Stimulated activated naive CD8-positive, alpha-beta T cell treated with anti-CD3 and anti-CD28 coated beads, Interleukin-15, Interleukin-2, amounts not matched to agents 100 ng/mL and 50 ng/mL, for 24 hours (primary cell): ENCODE data around the gene HOXB4.

Source experiments
- H3K27ac Mint-ChIP-seq: one replicate; pipeline ENCODE4 v1.8.0; 2021; ENCODE audit warnings: mild to moderate bottlenecking, mixed read lengths
- H3K27me3 Mint-ChIP-seq: one replicate; pipeline ENCODE4 v1.8.0; 2021; ENCODE audit warnings: mixed read lengths
- H3K36me3 Mint-ChIP-seq: one replicate; pipeline ENCODE4 v1.8.0; 2021; ENCODE audit warnings: low read depth, mixed read lengths
- H3K4me1 Mint-ChIP-seq: one replicate; pipeline ENCODE4 v1.8.0; 2021; ENCODE audit warnings: low read depth, mixed read lengths
- H3K4me3 Mint-ChIP-seq: one replicate; pipeline ENCODE4 v1.8.0; 2021; ENCODE audit warnings: mild to moderate bottlenecking, mixed read lengths
- H3K9me3 Mint-ChIP-seq: one replicate; pipeline ENCODE4 v1.8.0; 2021; ENCODE audit warnings: mixed read lengths

HOXB4 gene

GRCh38 chr17:48567209-48567608 lies 10.9 kb downstream of the HOXB4 start:
- no peak overlapping the region for H3K27ac Mint-ChIP-seq
- no peak overlapping the region for H3K4me3 Mint-ChIP-seq
- H3K9me3 Mint-ChIP-seq = no peaks in the 10 kb centered on the region
- H3K4me1 Mint-ChIP-seq = peaks cover 3% of the 10 kb centered on the region
- peaks cover 19% of the 10 kb centered on the region for H3K27me3 Mint-ChIP-seq
- no peaks in the 10 kb centered on the region for H3K36me3 Mint-ChIP-seq

GRCh38 chr17:48566717-48567116 lies 11.4 kb downstream of the HOXB4 start:
- Mint-ChIP-seq H3K36me3 (no peaks in the 10 kb centered on the region), H3K27me3 (peaks cover 16% of the 10 kb centered on the region), H3K4me1 (peaks cover 3% of the 10 kb centered on the region), H3K9me3 (no peaks in the 10 kb centered on the region), H3K27ac (no peak overlapping the region), H3K4me3 (no peak overlapping the region)

- peaks cover 3% of the 10 kb centered on the region for H3K4me1 Mint-ChIP-seq
- no peaks in the 10 kb centered on the region for H3K36me3 Mint-ChIP-seq
- no peak overlapping the region for H3K27ac Mint-ChIP-seq
- no peak overlapping the region for H3K4me3 Mint-ChIP-seq
- no peaks in the 10 kb centered on the region for H3K9me3 Mint-ChIP-seq
- peaks cover 14% of the 10 kb centered on the region for H3K27me3 Mint-ChIP-seq
Observed at GRCh38 chr17:48565925-48566710, 12.0 kb downstream of the HOXB4 start.

GRCh38 chr17:48565022-48565554 lies 13.1 kb downstream of the HOXB4 start:
- Mint-ChIP-seq H3K4me3 (no peak overlapping the region), H3K4me1 (peaks cover 3% of the 10 kb centered on the region), H3K9me3 (no peaks in the 10 kb centered on the region), H3K27ac (no peak overlapping the region), H3K36me3 (no peaks in the 10 kb centered on the region), H3K27me3 (peaks cover 13% of the 10 kb centered on the region)

- H3K9me3 Mint-ChIP-seq = no peaks in the 10 kb centered on the region
- no peaks in the 10 kb centered on the region for H3K36me3 Mint-ChIP-seq
- H3K4me1 Mint-ChIP-seq = peaks cover 3% of the 10 kb centered on the region
- no peak overlapping the region for H3K4me3 Mint-ChIP-seq
- no peak overlapping the region for H3K27ac Mint-ChIP-seq
- peaks cover 8% of the 10 kb centered on the region for H3K27me3 Mint-ChIP-seq
Observed at GRCh38 chr17:48564188-48565021, 13.7 kb downstream of the HOXB4 start.

- no peaks in the 10 kb centered on the region for H3K9me3 Mint-ChIP-seq
- peaks cover 3% of the 10 kb centered on the region for H3K4me1 Mint-ChIP-seq
- H3K4me3 Mint-ChIP-seq = no peak overlapping the region
- peaks cover 8% of the 10 kb centered on the region for H3K27me3 Mint-ChIP-seq
- H3K36me3 Mint-ChIP-seq = no peaks in the 10 kb centered on the region
- H3K27ac Mint-ChIP-seq = no peak overlapping the region
Observed at GRCh38 chr17:48563867-48564187, 14.3 kb downstream of the HOXB4 start.

GRCh38 chr17:48563385-48563838 lies 14.7 kb downstream of the HOXB4 start:
- no peak overlapping the region for H3K4me3 Mint-ChIP-seq
- H3K27me3 Mint-ChIP-seq = peaks cover 7% of the 10 kb centered on the region
- no peaks in the 10 kb centered on the region for H3K9me3 Mint-ChIP-seq
- H3K36me3 Mint-ChIP-seq = no peaks in the 10 kb centered on the region
- no peak overlapping the region for H3K27ac Mint-ChIP-seq
- peaks cover 1% of the 10 kb centered on the region for H3K4me1 Mint-ChIP-seq

- H3K36me3 Mint-ChIP-seq = no peaks in the 10 kb centered on the region
- no peaks in the 10 kb centered on the region for H3K4me1 Mint-ChIP-seq
- H3K9me3 Mint-ChIP-seq = no peaks in the 10 kb centered on the region
- H3K4me3 Mint-ChIP-seq = no peak overlapping the region
- H3K27ac Mint-ChIP-seq = no peak overlapping the region
- H3K27me3 Mint-ChIP-seq = peaks cover 7% of the 10 kb centered on the region
Observed at GRCh38 chr17:48562934-48563333, 15.2 kb downstream of the HOXB4 start.

GRCh38 chr17:48561884-48562810 lies 16.0 kb downstream of the HOXB4 start:
- Mint-ChIP-seq H3K27ac (no peak overlapping the region), H3K4me1 (no peaks in the 10 kb centered on the region), H3K9me3 (no peaks in the 10 kb centered on the region), H3K27me3 (peaks cover 7% of the 10 kb centered on the region), H3K36me3 (no peaks in the 10 kb centered on the region), H3K4me3 (no peak overlapping the region)

GRCh38 chr17:48559840-48560817 lies 18.0 kb downstream of the HOXB4 start:
- no peak overlapping the region for H3K27ac Mint-ChIP-seq
- H3K36me3 Mint-ChIP-seq = no peaks in the 10 kb centered on the region
- H3K9me3 Mint-ChIP-seq = no peaks in the 10 kb centered on the region
- H3K4me1 Mint-ChIP-seq = peaks cover 3% of the 10 kb centered on the region
- no peak overlapping the region for H3K4me3 Mint-ChIP-seq
- H3K27me3 Mint-ChIP-seq = peaks cover 25% of the 10 kb centered on the region

- H3K27ac Mint-ChIP-seq = no peak overlapping the region
- peaks cover 31% of the 10 kb centered on the region for H3K27me3 Mint-ChIP-seq
- H3K4me3 Mint-ChIP-seq = no peak overlapping the region
- peaks cover 5% of the 10 kb centered on the region for H3K4me1 Mint-ChIP-seq
- no peaks in the 10 kb centered on the region for H3K36me3 Mint-ChIP-seq
- H3K9me3 Mint-ChIP-seq = no peaks in the 10 kb centered on the region
Observed at GRCh38 chr17:48559122-48559839, 18.9 kb downstream of the HOXB4 start.

- Mint-ChIP-seq H3K9me3 (no peaks in the 10 kb centered on the region), H3K27me3 (peaks cover 36% of the 10 kb centered on the region), H3K4me1 (peaks cover 5% of the 10 kb centered on the region), H3K4me3 (no peak overlapping the region), H3K36me3 (no peaks in the 10 kb centered on the region), H3K27ac (no peak overlapping the region)
Observed at GRCh38 chr17:48558831-48559121, 19.4 kb downstream of the HOXB4 start.

- H3K9me3 Mint-ChIP-seq = no peaks in the 10 kb centered on the region
- H3K36me3 Mint-ChIP-seq = no peaks in the 10 kb centered on the region
- no peak overlapping the region for H3K27ac Mint-ChIP-seq
- H3K4me3 Mint-ChIP-seq = no peak overlapping the region
- peaks cover 5% of the 10 kb centered on the region for H3K4me1 Mint-ChIP-seq
- H3K27me3 Mint-ChIP-seq = peaks cover 37% of the 10 kb centered on the region
Observed at GRCh38 chr17:48558057-48558830, 19.9 kb downstream of the HOXB4 start.
